GM12874 (cell line): Measurements from ENCODE around the gene CDHR5.

Experiments used
- CTCF ChIP-seq: IDR thresholded peaks from 2 replicates; pipeline ENCODE4 v1.5.1; 2011; ENCODE audit warnings: low read depth, mild to moderate bottlenecking, control low read depth, low read length, moderate library complexity; ENCODE audit not compliant: insufficient read depth

Gene CDHR5

GRCh38 chr11:617912-618682, 6.7 kb downstream of the CDHR5 start:
- TF ChIP-seq CTCF, result no peak

GRCh38 chr11:617199-617911, 7.4 kb downstream of the CDHR5 start:
- TF ChIP-seq CTCF, result no peak

- TF ChIP-seq CTCF, result no peak
Measured at GRCh38 chr11:616320-617198, 8.2 kb downstream of the CDHR5 start.

GRCh38 chr11:615504-616319, 9.0 kb downstream of the CDHR5 start, which contains the start of gene IRF7:
IRF7 (minus strand) TSS chr11:615950; CDS start chr11:615364, 586 bp downstream.
- no peak for TF ChIP-seq CTCF

GRCh38 chr11:614623-615503, 9.9 kb downstream of the CDHR5 start:
- TF ChIP-seq CTCF, result no peak

GRCh38 chr11:614021-614622, 10.6 kb downstream of the CDHR5 start:
- TF ChIP-seq CTCF, result no peak
